ENCODE data around the gene NOTCH2NLA.
"Not testable (repeated sequence)": the region's sequence is repeated elsewhere in the genome, so short reads cannot be mapped to it uniquely, and the experiment has no call there.

NOTCH2NLA gene

GRCh38 chr1:146167273-146167672 lies 61.5 kb downstream of the NOTCH2NLA start:
- not testable (repeated sequence) for DNase-seq

DNA sequence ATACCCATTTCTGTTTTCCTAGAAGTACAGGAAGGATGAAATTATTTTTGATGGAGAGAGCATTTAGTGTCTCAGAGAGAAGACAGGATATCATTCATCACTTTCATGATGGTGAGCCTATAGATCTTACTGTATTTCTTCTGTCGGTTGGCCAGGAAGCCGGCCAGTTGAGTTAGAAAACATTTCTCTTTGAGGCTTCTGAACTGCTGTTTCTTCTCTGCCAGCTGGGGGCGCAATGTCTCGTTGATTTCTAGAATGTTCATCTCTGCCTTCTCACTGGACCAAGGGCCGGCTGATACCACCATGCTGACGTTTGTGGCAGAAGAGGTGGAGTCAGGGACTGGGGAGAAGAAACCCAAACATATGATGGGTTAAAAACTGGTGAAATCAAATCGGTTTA lies 84.4 kb downstream of the NOTCH2NLA start, which contains the start of gene NBPF10:
Gene NBPF10 (minus strand): TSS at position 340 of the 400 bp plus-strand sequence. CDS start 35 bp downstream, at position 305.
- DNase-seq: not testable (repeated sequence)
